Stimulated activated CD4-positive, alpha-beta T cell treated with anti-CD3 and anti-CD28 coated beads, Interleukin-15, amount 100 ng/mL, for 24 hours (primary cell): ENCODE data around the gene TRNT1.

ENCODE experiments used
- DNase-seq: peaks from one replicate; pipeline ENCODE4 v3.0.0-alpha.2; 2020

TRNT1 gene

GRCh38 chr3:3113042-3113709, 13.6 kb upstream of the TRNT1 start:
- DNase-seq, result no peak

GRCh38 chr3:3117651-3118050, 9.1 kb upstream of the TRNT1 start:
- DNase-seq, result no peak

- DNase-seq, result no peak
Observed at GRCh38 chr3:3119393-3119851, 7.3 kb upstream of the TRNT1 start.

- no peak for DNase-seq
Observed at GRCh38 chr3:3125977-3126376, 763 bp upstream of the TRNT1 start.

GRCh38 chr3:3127432-3128010, 781 bp downstream of the TRNT1 start:
- DNase-seq, result peak; percentile 57

GRCh38 chr3:3129579-3129978, 2.8 kb downstream of the TRNT1 start:
- DNase-seq, result no peak

- no peak for DNase-seq
Observed at GRCh38 chr3:3133500-3133899, 6.8 kb downstream of the TRNT1 start.

- no peak for DNase-seq
Observed at GRCh38 chr3:3134750-3135448, 8.2 kb downstream of the TRNT1 start.

GRCh38 chr3:3137526-3137925, 10.8 kb downstream of the TRNT1 start:
- no peak for DNase-seq

- no peak for DNase-seq
Observed at GRCh38 chr3:3141939-3142338, 15.2 kb downstream of the TRNT1 start.

- no peak for DNase-seq
Observed at GRCh38 chr3:3145831-3146230, 19.1 kb downstream of the TRNT1 start.

GRCh38 chr3:3149560-3149959, 22.8 kb downstream of the TRNT1 start:
- DNase-seq, result no peak

GRCh38 chr3:3151513-3151912, 24.8 kb downstream of the TRNT1 start:
- no peak for DNase-seq

GRCh38 chr3:3154879-3155610, 28.3 kb downstream of the TRNT1 start:
- DNase-seq, result no peak

GRCh38 chr3:3157484-3157883, 30.7 kb downstream of the TRNT1 start:
- DNase-seq, result no peak

GRCh38 chr3:3160826-3161225, 34.1 kb downstream of the TRNT1 start:
- no peak for DNase-seq

GRCh38 chr3:3165241-3165640, 38.5 kb downstream of the TRNT1 start:
- DNase-seq, result no peak

GRCh38 chr3:3165650-3166049, 38.9 kb downstream of the TRNT1 start:
- DNase-seq, result no peak

- no peak for DNase-seq
Observed at GRCh38 chr3:3170998-3171397, 44.3 kb downstream of the TRNT1 start.

GRCh38 chr3:3172627-3173026, 45.9 kb downstream of the TRNT1 start:
- no peak for DNase-seq

- no peak for DNase-seq
Observed at GRCh38 chr3:3177861-3178497, 51.2 kb downstream of the TRNT1 start.

GRCh38 chr3:3178498-3179328, 52.0 kb downstream of the TRNT1 start:
- DNase-seq, result no peak
